HuH-7.5 (cell line): ENCODE data around the gene SCFD2.
"Not testable (repeated sequence)": the region's sequence is repeated elsewhere in the genome, so short reads cannot be mapped to it uniquely, and the experiment has no call there.

Experiments
- DNase-seq: peaks from one replicate; pipeline ENCODE4 v3.0.0; 2011; ENCODE audit warnings: low spot score

The SCFD2 gene

DNA sequence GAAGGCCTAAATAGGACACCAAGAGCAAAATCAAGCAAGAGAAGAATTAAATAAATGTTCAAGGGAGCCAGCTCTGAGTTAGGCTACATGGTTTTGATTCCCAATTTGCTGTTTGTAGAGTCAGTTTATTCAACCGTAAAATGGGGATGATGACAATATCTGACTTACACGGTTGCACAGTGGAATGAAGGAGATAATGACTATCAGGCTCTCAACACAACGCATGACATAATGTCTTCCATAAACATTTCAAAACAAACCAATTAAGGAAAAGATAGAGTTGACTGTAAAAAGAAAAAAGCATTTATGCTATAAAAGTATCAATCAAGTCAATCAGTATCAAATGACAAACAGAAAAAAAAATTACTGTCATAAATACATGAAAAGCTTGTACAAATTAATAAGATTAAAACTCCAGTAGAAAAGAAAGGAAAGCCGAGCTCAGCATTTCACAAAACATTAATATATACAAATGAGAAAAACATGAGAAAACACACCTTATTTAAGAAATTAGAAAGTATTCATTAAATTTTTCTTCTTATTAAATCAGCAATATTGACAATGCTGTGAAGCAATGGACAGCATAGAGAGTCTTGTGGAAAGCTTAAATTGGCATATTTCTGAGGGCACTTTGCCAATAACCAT, 179.0 kb downstream of the SCFD2 start:
- no peak for DNase-seq

- DNase-seq = no peak
These were observed 179.8 kb downstream of the SCFD2 start for GRCh38 chr4:53185869-53186585.

DNA sequence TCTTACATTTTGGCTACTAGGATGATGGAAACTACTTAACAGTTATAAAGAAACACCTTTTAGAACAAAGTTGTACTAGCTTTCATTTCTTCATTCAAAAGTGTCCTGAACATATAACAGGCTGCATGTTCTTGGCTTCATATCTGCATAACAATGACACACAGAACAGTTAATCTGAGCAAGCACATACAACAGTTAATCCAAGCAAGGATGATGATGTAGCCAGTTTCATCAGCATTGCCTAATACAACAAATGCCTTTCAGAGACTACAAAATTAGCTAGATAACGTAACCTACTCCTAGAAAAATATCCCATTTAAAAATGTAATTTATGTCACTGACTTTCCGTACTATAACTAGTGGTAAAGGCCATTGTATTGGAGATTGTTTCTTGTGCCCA, 182.1 kb downstream of the SCFD2 start:
- DNase-seq = no peak

DNA sequence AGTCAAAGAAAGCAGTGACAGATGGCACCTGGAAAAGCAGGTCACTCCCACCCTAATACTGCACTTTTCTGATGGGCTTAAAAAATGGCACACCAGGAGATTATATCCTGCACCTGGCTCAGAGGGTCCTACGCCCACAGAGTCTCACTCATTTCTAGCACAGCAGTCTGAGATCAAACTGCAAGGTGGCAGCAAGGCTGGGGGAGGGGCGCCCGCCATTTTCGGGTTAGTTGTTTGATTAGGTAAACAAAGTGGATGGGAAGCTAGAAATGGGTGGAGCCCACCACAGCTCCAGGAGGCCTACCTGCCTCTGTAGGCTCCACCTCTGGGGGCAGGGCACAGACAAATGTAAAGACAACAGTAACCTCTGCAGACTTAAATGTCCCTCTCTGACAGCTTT, 188.1 kb downstream of the SCFD2 start:
- DNase-seq = not testable (repeated sequence)

DNA sequence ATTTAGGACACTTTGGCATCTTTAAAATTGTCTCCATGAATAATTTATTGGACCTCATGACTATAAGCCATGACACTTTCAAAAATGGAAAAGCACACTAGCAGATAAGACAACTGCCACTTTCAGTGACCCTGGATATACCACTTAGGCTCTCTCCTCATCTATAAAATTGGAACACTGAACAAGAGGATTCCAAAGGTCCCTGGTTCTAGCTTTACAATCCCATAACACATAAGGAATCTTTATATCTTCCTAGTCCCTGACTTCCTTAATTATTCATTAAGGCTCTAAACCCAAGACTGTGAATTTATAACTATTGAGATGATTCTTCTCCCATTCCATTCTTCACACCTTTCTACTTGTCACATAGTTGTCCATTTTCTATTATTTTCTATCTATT, 190.2 kb downstream of the SCFD2 start:
- no peak for DNase-seq

- DNase-seq = no peak
These were observed 191.0 kb downstream of the SCFD2 start for GRCh38 chr4:53174823-53175222.

DNA sequence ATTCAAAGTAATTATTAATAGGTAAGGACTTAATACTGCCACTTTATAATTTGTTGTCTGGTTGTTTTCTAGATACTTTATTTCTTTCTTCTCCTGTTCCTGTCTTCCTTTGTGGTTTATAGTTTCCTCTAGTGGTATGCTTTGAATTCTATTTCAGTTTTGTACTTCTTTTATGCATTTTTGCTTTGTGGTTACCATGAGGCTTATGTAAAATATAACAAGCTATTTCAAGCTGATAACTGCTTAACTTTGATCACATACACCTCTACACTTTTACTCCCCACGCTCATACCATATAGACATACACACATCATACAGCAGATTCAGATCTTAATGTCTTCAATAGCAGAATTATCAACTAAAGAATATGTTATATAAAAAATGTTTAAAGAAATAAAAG, 192.3 kb downstream of the SCFD2 start:
- DNase-seq = no peak

GRCh38 chr4:53171797-53172196, 194.1 kb downstream of the SCFD2 start:
- no peak for DNase-seq

DNA sequence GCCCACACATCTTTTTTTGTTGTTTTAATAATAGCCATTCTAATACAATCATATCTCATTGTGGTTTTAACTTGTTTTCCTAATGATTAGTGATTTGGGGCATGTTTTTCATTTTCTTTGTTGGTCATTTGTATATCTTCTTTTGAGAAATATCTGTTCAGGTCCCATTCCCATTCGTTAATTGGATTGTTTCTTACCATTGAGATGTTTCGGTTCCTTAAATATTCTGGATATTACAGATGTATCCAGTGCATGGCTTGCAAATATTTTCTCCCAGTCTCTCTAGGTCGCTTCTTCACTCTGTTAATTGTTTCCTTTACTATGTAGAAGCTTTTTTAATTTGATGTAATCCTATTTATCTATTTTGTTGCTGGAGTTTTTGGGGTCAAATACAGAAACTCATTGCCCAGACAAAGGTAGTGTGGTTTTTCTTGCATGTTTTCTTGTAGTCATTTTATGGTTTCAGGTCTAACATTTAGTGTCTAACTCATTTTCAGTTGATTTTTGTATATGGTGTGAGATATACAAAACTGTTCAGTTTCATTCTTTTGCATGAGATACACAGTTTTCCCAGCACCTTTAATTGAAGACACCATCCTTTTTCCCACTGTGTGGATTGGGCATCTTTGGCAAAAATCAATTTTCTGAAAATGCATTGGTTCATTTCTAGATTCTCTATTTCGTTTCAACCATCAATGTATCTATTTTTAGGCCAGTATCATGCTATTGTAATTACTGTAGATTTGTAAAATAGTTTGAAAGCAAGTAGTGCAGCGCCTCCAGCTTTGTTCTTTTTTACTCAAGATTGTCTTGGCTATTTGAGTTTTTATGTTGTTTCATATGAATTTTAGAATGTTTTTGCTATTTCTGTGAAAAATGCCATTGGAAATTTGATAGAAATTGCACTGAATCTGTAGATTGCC, 195.9 kb downstream of the SCFD2 start:
- DNase-seq = no peak

DNA sequence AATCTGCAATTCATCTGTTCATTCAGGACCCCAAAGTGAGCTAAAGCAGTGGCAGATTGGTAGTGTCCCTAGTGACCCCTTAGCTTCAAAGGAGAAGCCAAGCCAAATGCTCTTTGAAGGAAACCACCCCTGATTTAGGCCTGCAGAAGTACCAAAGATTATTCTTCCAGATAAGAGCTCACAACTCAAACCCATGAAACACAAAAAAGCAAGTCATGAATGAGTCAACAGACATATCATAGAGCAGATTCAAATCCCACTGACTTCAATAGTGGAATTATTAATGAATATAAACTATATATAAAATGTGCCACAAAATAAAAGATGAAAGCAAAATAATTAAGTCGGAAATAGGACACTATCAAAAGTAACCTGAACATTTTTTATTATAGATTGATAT, 197.6 kb downstream of the SCFD2 start:
- no peak for DNase-seq

DNA sequence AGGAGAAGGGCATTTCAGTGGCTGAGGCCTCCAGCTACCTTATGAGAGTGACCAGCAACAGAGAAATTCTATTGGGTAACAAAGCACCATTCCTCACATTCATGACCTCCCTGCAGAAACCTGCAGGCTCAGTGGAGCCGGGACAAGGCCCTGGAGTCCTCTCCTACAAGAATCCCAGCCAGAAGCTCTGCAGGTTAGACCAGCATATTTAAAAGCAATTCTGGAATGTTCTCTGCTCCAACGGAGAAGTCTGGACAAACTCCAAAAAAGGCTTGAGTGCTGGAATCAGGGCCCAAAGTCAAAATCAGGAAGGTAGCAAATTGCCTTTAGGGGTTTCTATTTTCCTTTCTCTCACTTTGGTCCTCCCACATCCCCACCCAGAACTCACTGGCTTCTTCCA, 202.9 kb downstream of the SCFD2 start:
- no peak for DNase-seq

DNA sequence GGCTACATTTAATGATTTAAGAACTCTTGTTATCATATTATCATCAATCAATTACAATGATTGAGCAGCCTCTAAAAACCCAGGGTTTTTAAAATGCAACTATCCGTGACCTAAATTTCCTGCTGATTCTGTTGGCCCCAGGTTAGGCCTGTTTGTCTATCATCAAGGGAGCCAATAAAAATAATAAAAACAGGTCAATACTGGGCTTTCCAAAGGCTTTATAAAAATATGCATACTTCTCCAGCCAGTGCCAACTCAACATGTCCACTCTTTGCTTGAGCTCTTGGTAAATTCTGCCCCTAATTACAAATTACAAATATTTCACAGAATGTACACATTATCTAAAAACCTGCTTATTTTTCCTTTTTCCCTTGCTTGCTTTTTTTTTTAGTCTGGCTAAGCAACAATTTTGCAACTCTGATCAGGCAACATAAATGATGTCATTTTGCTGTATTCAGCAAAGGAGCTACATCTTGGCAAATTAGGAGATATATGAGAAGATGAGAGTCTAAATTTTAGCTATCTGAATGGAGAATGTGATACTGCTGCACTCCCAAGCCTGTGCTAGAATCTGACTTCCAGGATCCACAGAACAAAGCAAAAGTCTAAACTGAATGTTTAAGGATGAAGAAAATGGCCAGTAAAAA, 204.0 kb downstream of the SCFD2 start:
- DNase-seq = no peak

DNA sequence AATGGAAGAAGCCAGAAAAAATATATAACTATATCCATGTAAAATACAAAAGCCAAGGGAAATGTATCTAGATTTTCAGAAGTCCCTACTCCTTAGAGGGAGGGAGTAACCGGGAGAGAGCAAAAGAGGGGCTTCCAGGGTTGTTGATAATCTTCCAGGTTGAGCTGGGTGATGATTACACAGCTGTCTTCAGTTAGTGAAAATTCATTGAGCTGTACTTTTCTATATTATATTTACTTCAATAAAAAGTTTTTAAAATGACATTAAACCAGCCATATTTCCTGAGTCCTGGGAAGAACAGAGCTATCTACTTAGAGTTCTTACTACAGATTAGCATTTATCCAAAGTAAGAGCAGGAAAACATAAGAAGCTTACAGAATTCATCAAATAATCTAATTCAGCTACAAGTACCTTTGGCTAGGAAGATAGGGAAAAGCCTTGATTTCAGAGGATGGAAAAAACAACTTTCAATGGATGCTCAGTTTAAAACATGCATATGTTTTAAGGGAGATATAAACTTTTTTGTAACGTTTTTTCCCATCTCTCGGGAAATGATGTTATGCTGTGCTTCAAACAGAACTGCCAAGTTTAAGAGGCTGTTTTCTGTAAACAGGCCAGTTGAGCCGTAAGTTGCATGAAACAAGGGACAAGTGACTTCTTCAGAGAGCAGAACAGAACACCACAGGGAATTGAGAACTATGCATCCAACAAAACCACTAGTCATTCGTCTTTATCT, 204.6 kb downstream of the SCFD2 start:
- no peak for DNase-seq

DNA sequence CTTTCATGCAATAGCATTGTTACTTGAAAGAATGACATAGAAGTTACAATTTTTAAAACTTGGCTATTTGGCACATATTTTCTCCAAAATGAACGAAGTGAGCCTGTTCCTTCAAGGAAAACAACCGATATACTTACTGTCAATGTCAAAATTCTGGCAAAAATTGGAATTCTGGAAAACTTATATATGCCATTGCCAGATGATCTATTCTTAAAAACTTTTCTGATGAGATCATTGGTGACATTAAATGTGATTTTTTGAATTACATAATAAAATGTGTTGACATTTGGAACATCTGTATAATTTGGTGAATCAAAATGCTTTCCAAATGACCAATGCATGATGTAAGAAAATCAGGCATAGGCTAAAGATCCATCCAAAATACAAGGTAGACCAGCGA, 209.0 kb downstream of the SCFD2 start:
- DNase-seq = no peak

GRCh38 chr4:53152467-53152866, 213.4 kb downstream of the SCFD2 start:
- no peak for DNase-seq

DNA sequence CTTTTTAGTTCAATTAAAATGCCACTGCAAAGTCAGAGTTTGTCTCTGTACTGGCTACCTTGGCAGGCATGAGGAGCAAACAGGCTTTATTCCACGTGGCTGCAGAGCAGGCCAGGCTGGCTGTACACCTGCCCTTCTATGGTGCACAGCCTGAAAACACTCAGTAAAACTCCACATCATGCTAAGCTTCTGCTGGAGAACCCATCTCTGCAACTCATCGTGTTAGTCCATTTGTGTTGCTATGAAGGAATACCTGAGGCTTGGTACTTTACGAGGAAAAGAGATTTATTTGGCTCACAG, 214.4 kb downstream of the SCFD2 start:
- no peak for DNase-seq

DNA sequence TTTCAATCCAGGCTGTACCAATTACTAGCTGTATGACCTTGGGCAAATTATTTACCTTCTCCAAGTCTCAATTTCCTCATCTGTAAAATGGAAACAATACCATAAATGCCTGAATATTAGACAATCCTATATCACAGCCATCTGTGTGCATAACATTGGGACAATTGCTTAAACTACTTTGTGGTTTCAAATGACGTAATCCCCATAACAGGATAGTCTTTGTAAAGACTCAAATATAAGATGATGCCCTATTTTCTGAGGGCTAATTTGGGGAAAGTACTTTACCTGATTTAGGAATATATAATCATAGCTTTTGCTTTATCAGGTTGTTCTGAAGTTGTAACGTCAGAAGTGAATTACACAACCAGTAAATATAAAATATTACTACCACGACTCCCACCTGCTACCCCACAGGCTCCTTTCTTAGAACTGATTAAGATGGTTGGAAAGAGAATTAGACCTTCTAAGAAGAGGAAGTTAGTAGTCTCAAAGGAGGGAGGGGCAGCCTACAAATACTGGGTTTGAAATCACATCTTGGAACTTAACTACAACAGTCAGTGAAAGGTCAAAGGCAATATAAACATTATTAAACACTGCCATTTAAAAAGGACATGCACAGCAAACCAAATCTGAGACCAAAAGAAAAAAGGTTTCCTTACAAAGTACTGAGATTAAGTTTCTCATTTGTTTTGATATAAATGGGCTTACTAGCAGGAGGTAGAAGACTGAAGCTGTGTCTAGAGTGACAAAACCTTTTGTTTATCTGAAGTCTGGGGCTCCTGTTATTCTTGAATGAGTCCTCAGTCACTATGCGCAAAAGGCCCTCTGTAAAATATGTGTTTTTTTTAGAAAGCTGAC, 215.0 kb downstream of the SCFD2 start:
- no peak for DNase-seq

GRCh38 chr4:53147711-53148110, 218.2 kb downstream of the SCFD2 start:
- no peak for DNase-seq

DNA sequence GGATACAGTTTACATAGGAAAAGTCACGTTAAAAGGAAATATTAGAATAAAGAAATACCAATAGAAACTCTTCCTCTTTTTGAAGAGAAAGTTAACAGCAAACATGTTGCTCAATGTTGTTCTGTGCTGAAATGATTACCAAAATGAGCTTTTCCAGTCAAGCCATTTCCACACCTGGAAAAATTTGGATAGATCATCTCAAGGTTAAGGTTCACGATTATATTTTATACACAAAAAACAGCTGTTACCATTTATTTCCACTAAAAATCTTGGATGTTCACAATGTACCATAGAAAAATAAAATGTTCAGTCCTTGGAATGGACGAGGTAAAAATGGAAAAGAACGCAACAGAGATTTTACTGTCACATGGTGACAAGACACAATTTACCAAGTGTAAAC, 218.7 kb downstream of the SCFD2 start:
- no peak for DNase-seq

- DNase-seq = no peak
These were observed 224.6 kb downstream of the SCFD2 start for GRCh38 chr4:53141308-53141707.

DNA sequence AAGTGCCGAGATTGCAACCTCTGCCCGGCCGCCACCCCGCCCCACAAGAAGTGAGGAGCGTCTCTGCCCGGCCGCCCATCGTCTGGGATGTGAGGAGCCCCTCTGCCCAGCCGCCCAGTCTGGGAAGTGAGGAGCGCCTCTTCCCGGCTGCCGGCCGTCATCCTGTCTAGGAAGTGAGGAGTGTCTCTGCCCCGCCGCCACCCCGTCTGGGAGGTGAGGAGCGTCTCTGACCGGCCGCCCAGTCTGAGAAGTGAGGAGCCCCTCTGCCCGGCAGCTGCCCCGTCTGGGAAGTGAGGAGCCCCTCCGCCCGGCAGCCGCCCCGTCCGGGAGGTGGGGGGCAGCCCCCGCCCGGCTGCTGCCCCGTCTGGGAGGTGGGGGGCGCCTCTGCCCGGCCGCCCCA, 226.6 kb downstream of the SCFD2 start:
- DNase-seq = not testable (repeated sequence)
